IMR-90 (cell line): ENCODE measurements around the gene CCND1. TPM values are rescaled to one million over a fixed set of nuclear protein-coding genes. Genes with fewer than 3 reads are reported as not detected.

Source experiments
- ATAC-seq: fragments of 200-7000 bp; cut with Tn5 transposase; 2 replicates; pipeline ENCODE4 v1.9.1; 2020; ENCODE audit warnings: low read depth, mild to moderate bottlenecking, moderate library complexity
- BruUV-seq: library from RNA; stranded (reverse); fragments of 400-500 nt; replicated peaks from 2 replicates; lab custom pipeline; 2021; lab: Mats Ljungman, UMichigan
- CTCF ChIA-PET: fragments of 300-600 bp; formaldehyde crosslinking; extraction: SDS; loops from one replicate; lab custom pipeline; 2021; ENCODE audit warnings: antibody characterized with exemption; lab: Yijun Ruan, JAX
- POLR2A ChIA-PET: fragments of 300-600 bp; sonication (Branson Sonifier 250); formaldehyde crosslinking; loops from one replicate; lab custom pipeline; 2022; ENCODE audit warnings: antibody characterized with exemption; ENCODE audit not compliant: unreplicated experiment; lab: Charles Lee
- DNase-seq: peaks from one replicate; pipeline ENCODE4 v3.0.0; 2013
- H2AFZ ChIP-seq: replicated peaks from 2 replicates; pipeline ENCODE3; 2013; ENCODE audit warnings: low read length, mild to moderate bottlenecking; ENCODE audit not compliant: poor library complexity
- H2AK5ac ChIP-seq: 2 replicates; pipeline ENCODE4 v1.6.1; 2013; ENCODE audit warnings: low read depth, low read length, inconsistent platforms
- H2AK9ac ChIP-seq: replicated peaks from 2 replicates; pipeline ENCODE3; 2013; ENCODE audit warnings: mild to moderate bottlenecking, low read depth, low read length, moderate library complexity; ENCODE audit not compliant: poor library complexity
- H2BK120ac ChIP-seq: 2 replicates; pipeline ENCODE4 v1.6.1; 2013; ENCODE audit warnings: low read depth, low read length, inconsistent platforms
- H2BK15ac ChIP-seq: 3 replicates; pipeline ENCODE4 v1.6.1; 2013; ENCODE audit warnings: low read depth, low read length, inconsistent platforms
- H2BK20ac ChIP-seq: 2 replicates; pipeline ENCODE4 v1.6.1; 2013; ENCODE audit warnings: low read depth, mild to moderate bottlenecking, inconsistent platforms, low read length, moderate library complexity
- H2BK5ac ChIP-seq: 2 replicates; pipeline ENCODE4 v1.6.1; 2013; ENCODE audit warnings: mild to moderate bottlenecking, low read depth, low read length, inconsistent platforms; ENCODE audit not compliant: poor library complexity, severe bottlenecking
- H3K14ac ChIP-seq: replicated peaks from 2 replicates; pipeline ENCODE4 v1.6.1; 2013; ENCODE audit warnings: low read depth, low read length, inconsistent platforms
- H3K18ac ChIP-seq: 2 replicates; pipeline ENCODE4 v1.6.1; 2013; ENCODE audit warnings: low read depth, low read length, control low read depth
- H3K23ac ChIP-seq: 2 replicates; pipeline ENCODE4 v1.6.1; 2013; ENCODE audit warnings: low read depth, low read length, inconsistent platforms
- H3K27ac ChIP-seq: 2 replicates; pipeline ENCODE4 v1.5.1; 2013; ENCODE audit warnings: mild to moderate bottlenecking, control low read depth, low read length; ENCODE audit not compliant: insufficient read depth
- H3K27me3 ChIP-seq: 2 replicates; pipeline ENCODE4 v1.6.1; 2013; ENCODE audit warnings: low read length; ENCODE audit not compliant: control insufficient read depth, insufficient read depth
- H3K36me3 ChIP-seq: 2 replicates; pipeline ENCODE4 v1.6.1; 2013; ENCODE audit warnings: low read length, mixed read lengths; ENCODE audit not compliant: control insufficient read depth, insufficient read depth
- H3K4ac ChIP-seq: 2 replicates; pipeline ENCODE4 v1.6.1; 2013; ENCODE audit warnings: low read depth, low read length, inconsistent platforms
- H3K4me1 ChIP-seq: 2 replicates; pipeline ENCODE4 v1.6.1; 2013; ENCODE audit warnings: low read length, mixed read lengths; ENCODE audit not compliant: control insufficient read depth, insufficient read depth
- H3K4me2 ChIP-seq: 2 replicates; pipeline ENCODE4 v1.6.1; 2013; ENCODE audit warnings: low read depth, mild to moderate bottlenecking, control low read depth, low read length, moderate library complexity
- H3K4me3 ChIP-seq: 2 replicates; pipeline ENCODE4 v1.5.1; 2013; ENCODE audit warnings: low read depth, mild to moderate bottlenecking, control low read depth, low read length, moderate library complexity; ENCODE audit not compliant: insufficient read depth
- H3K56ac ChIP-seq: 2 replicates; pipeline ENCODE4 v1.6.1; 2013; ENCODE audit warnings: low read length, inconsistent platforms; ENCODE audit not compliant: insufficient read depth; ENCODE audit errors: extremely low read depth
- H3K79me1 ChIP-seq, 2 experiments: 2 replicates each; pipeline ENCODE4 v1.6.1; 2013; ENCODE audit warnings: low read length in 2 of 2, inconsistent platforms in 1 of 2, low read depth in 1 of 2
- H3K9ac ChIP-seq: 2 replicates; pipeline ENCODE4 v1.6.1; 2013; ENCODE audit warnings: low read depth, low read length, control low read depth
- H3K9me1 ChIP-seq: 2 replicates; pipeline ENCODE4 v1.6.1; 2013; ENCODE audit warnings: low read length, inconsistent platforms; ENCODE audit not compliant: insufficient read depth
- H3K9me3 ChIP-seq: 2 replicates; pipeline ENCODE4 v1.6.1; 2013; ENCODE audit warnings: low read length; ENCODE audit not compliant: control insufficient read depth, insufficient read depth
- H4K20me1 ChIP-seq: 2 replicates; pipeline ENCODE4 v1.6.1; 2013; ENCODE audit warnings: low read length, inconsistent platforms; ENCODE audit not compliant: insufficient read depth
- H4K5ac ChIP-seq: 2 replicates; pipeline ENCODE4 v1.6.1; 2013; ENCODE audit warnings: mild to moderate bottlenecking, low read depth, low read length, control low read depth
- H4K8ac ChIP-seq, 2 experiments: 2 replicates each; pipeline ENCODE4 v1.6.1; 2013; ENCODE audit warnings: low read depth in 2 of 2, low read length in 2 of 2, control low read depth in 1 of 2, inconsistent platforms in 1 of 2
- H4K91ac ChIP-seq: 2 replicates; pipeline ENCODE4 v1.6.1; 2013; ENCODE audit warnings: low read depth, low read length, inconsistent platforms; ENCODE audit not compliant: insufficient read depth
- BHLHE40 ChIP-seq: fragments of 150-350 bp; IDR thresholded peaks from 2 replicates; pipeline ENCODE4 v1.6.1; 2016; ENCODE audit warnings: mild to moderate bottlenecking, low read depth, low read length
- CEBPB ChIP-seq: IDR thresholded peaks from 2 replicates; pipeline ENCODE4 v1.6.1; 2012; ENCODE audit warnings: low read depth, low read length, improper control_type of control experiment
- CHD1 ChIP-seq: IDR thresholded peaks from 2 replicates; pipeline ENCODE4 v1.6.1; 2012; ENCODE audit warnings: low read depth, low read length, improper control_type of control experiment
- FOS ChIP-seq: fragments of 150-350 bp; IDR thresholded peaks from 2 replicates; pipeline ENCODE4 v1.6.1; 2016; ENCODE audit warnings: low read depth, low read length
- MAFK ChIP-seq: IDR thresholded peaks from 2 replicates; pipeline ENCODE4 v1.6.1; 2012; ENCODE audit warnings: low read depth, low read length, improper control_type of control experiment
- MAZ ChIP-seq: IDR thresholded peaks from 2 replicates; pipeline ENCODE4 v1.6.1; 2012; ENCODE audit warnings: low read depth, mild to moderate bottlenecking, low read length, improper control_type of control experiment, moderate library complexity, borderline replicate concordance
- MXI1 ChIP-seq: IDR thresholded peaks from 2 replicates; pipeline ENCODE4 v1.6.1; 2012; ENCODE audit warnings: low read depth, mild to moderate bottlenecking, low read length, moderate library complexity, borderline replicate concordance
- NFE2L2 ChIP-seq: fragments of 150-350 bp; IDR thresholded peaks from 2 replicates; pipeline ENCODE4 v1.6.1; 2016; ENCODE audit warnings: low read depth, mild to moderate bottlenecking, low read length
- POLR2A ChIP-seq: IDR thresholded peaks from 2 replicates; pipeline ENCODE4 v1.6.1; 2012; ENCODE audit warnings: mild to moderate bottlenecking, low read depth, low read length
- RAD21 ChIP-seq: IDR thresholded peaks from 2 replicates; pipeline ENCODE4 v1.6.1; 2012; ENCODE audit warnings: low read length, improper control_type of control experiment
- RCOR1 ChIP-seq: IDR thresholded peaks from 2 replicates; pipeline ENCODE4 v1.6.1; 2012; ENCODE audit warnings: mild to moderate bottlenecking, low read length, improper control_type of control experiment; ENCODE audit not compliant: insufficient replicate concordance
- RFX5 ChIP-seq: IDR thresholded peaks from 2 replicates; pipeline ENCODE4 v1.8.0; 2012; ENCODE audit warnings: low read depth, mild to moderate bottlenecking, low read length, moderate library complexity
- SMC3 ChIP-seq: fragments of 150-350 bp; IDR thresholded peaks from 2 replicates; pipeline ENCODE4 v1.6.1; 2016; ENCODE audit warnings: low read depth, mild to moderate bottlenecking, antibody characterized with exemption, low read length, moderate library complexity
- WGBS, 2 experiments: methylation state at CpG; one replicate each; pipeline versions ENCODE4 v1.1.5 to v1.1.7; 2013; ENCODE audit warnings: missing lambda C conversion rate in 2 of 2; ENCODE audit not compliant: insufficient read length in 1 of 2; ENCODE audit errors: extremely low coverage in 2 of 2; 5-methylcytosine and 5-hydroxymethylcytosine counted together
- dilution Hi-C: fragments of 300-500 bp; cut with HindIII; formaldehyde crosslinking; loops from one replicate; pipeline ENCODE4 v1.14.3; 2018; ENCODE audit warnings: low sequenced_read_pairs; ENCODE audit not compliant: unreplicated experiment
- in situ Hi-C: fragments of 300-500 bp; cut with MboI; formaldehyde crosslinking; loops from 3 replicates; pipeline ENCODE4 v1.14.3; 2019; ENCODE audit warnings: low sequenced_read_pairs, inconsistent platforms, mixed read lengths
- intact Hi-C: fragments of 100-400 bp; cut with micrococcal nuclease; formaldehyde crosslinking; loops from 2 replicates; pipeline ENCODE4 v1.10.0; 2022
- polyA plus RNA-seq, 3 experiments: library from polyadenylated mRNA; depleted of rRNA; stranded (reverse); fragments of >200 nt; gene quantifications; 2 replicates each; pipeline ENCODE4 v1.2.3, GENCODE V29; 2012; ENCODE audit warnings: low replicate concordance in 1 of 3
- total RNA-seq: library from RNA; depleted of rRNA; stranded (reverse); fragments of >200 nt; gene quantifications from 2 replicates; pipeline ENCODE4 v1.2.3, GENCODE V29; 2012
- TF ChIP-seq, protein P1 (sequence below): fragments of 150-350 bp; IDR thresholded peaks from 2 replicates; pipeline ENCODE4 v1.6.1; 2017; ENCODE audit warnings: mild to moderate bottlenecking, antibody characterized with exemption, low read length, low read depth
- TF ChIP-seq, protein P2 (sequence below): fragments of 150-350 bp; IDR thresholded peaks from 2 replicates; pipeline ENCODE4 v1.6.1; 2016; ENCODE audit warnings: low read depth, mild to moderate bottlenecking, low read length, moderate library complexity, borderline replicate concordance
- TF ChIP-seq, protein P3 (sequence below): conservative IDR thresholded peaks from 2 replicates; pipeline ENCODE4 v1.5.1; 2012; ENCODE audit warnings: mild to moderate bottlenecking, low read depth, low read length, improper control_type of control experiment

The CCND1 gene
- total and polyA plus RNA-seq, 2 of the 4 experiments (the other 2 are of a cell fraction): 481 to 748 TPM

DNA sequence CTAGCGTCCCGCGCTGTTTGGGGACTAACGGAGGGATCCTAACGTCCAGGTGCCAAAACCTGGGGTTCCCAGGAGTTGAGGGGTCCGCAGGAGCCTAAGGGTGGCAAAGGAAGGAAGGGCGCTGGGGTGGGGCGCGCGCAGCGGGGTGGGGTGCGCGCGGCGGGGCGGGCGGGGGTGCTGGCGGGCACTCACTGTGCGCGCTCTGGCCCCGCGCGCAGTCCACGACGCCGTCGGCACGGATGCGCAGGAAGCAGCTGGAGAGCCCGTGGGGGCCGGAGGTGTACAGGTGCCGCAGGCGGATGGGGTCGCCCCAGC is 62.5 kb downstream of the CCND1 start:
- in situ Hi-C loops (loop anchor here (10.0 kb wide), 1 partner anchor 101 kb away; no protein-coding TSS in a partner anchor), dilution Hi-C loops (no loop called here), intact Hi-C loops (loop anchor here (5.0 kb wide), 1 partner anchor 184 kb away; no protein-coding TSS in a partner anchor)
- H2BK15ac ChIP-seq: no peak overlapping the region
- no peaks in the 10 kb centered on the region for H3K9me3 ChIP-seq
- POLR2A ChIA-PET: no interaction called here
- no peak overlapping the region for H2AK5ac ChIP-seq
- peaks cover 2% of the 10 kb centered on the region for H3K4me1 ChIP-seq
- WGBS, 2 experiments: 2% methylated on average over 9 of the region's 34 CpGs; no CpG with 5 or more reads in 1 of the 2 experiments
- H3K79me1 ChIP-seq: no peaks in the 10 kb centered on the region
- no peak overlapping the region for H3K23ac ChIP-seq
- H4K5ac ChIP-seq: no peak overlapping the region
- H3K36me3 ChIP-seq: no peaks in the 10 kb centered on the region
- no peak overlapping the region for H2BK120ac ChIP-seq
- peak overlapping the region; percentile 5 for H2AFZ ChIP-seq
- no peak for TF ChIP-seq RCOR1
- no peak for TF ChIP-seq FOS
- TF ChIP-seq NFE2L2: no peak
- no peak for TF ChIP-seq POLR2A
- TF ChIP-seq RAD21: no peak
- no peak for TF ChIP-seq BHLHE40
- no peak for TF ChIP-seq MXI1
- TF ChIP-seq RFX5: no peak
- TF ChIP-seq, protein P1, sequence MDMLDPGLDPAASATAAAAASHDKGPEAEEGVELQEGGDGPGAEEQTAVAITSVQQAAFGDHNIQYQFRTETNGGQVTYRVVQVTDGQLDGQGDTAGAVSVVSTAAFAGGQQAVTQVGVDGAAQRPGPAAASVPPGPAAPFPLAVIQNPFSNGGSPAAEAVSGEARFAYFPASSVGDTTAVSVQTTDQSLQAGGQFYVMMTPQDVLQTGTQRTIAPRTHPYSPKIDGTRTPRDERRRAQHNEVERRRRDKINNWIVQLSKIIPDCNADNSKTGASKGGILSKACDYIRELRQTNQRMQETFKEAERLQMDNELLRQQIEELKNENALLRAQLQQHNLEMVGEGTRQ: no peak
- no peak for TF ChIP-seq MAZ
- TF ChIP-seq MAFK: no peak
- no peak for TF ChIP-seq CEBPB
- TF ChIP-seq, protein P2, sequence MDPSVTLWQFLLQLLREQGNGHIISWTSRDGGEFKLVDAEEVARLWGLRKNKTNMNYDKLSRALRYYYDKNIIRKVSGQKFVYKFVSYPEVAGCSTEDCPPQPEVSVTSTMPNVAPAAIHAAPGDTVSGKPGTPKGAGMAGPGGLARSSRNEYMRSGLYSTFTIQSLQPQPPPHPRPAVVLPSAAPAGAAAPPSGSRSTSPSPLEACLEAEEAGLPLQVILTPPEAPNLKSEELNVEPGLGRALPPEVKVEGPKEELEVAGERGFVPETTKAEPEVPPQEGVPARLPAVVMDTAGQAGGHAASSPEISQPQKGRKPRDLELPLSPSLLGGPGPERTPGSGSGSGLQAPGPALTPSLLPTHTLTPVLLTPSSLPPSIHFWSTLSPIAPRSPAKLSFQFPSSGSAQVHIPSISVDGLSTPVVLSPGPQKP: no peak
- TF ChIP-seq CHD1: no peak
- no peak for TF ChIP-seq SMC3
- TF ChIP-seq, protein P3, sequence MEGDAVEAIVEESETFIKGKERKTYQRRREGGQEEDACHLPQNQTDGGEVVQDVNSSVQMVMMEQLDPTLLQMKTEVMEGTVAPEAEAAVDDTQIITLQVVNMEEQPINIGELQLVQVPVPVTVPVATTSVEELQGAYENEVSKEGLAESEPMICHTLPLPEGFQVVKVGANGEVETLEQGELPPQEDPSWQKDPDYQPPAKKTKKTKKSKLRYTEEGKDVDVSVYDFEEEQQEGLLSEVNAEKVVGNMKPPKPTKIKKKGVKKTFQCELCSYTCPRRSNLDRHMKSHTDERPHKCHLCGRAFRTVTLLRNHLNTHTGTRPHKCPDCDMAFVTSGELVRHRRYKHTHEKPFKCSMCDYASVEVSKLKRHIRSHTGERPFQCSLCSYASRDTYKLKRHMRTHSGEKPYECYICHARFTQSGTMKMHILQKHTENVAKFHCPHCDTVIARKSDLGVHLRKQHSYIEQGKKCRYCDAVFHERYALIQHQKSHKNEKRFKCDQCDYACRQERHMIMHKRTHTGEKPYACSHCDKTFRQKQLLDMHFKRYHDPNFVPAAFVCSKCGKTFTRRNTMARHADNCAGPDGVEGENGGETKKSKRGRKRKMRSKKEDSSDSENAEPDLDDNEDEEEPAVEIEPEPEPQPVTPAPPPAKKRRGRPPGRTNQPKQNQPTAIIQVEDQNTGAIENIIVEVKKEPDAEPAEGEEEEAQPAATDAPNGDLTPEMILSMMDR: no peak
- H2AK9ac ChIP-seq: no peak overlapping the region
- DNase-seq: no peak
- H3K4ac ChIP-seq: no peak overlapping the region
- peaks cover 57% of the 10 kb centered on the region for H3K27me3 ChIP-seq
- H3K4me2 ChIP-seq: no peak overlapping the region
- ATAC-seq: no peak
- H3K9me1 ChIP-seq: no peaks in the 10 kb centered on the region
- no peak overlapping the region for H3K14ac ChIP-seq
- no peaks in the 10 kb centered on the region for H4K20me1 ChIP-seq
- CTCF ChIA-PET: interaction anchor here (0.6 kb wide), 1 partner anchor 98 kb away, joined by 3 read pairs; no protein-coding TSS in a partner anchor
- H4K91ac ChIP-seq: no peak overlapping the region
- no peak overlapping the region for H3K9ac ChIP-seq
- no peak overlapping the region for H2BK20ac ChIP-seq
- no peak overlapping the region for H2BK5ac ChIP-seq
- H3K56ac ChIP-seq: no peak overlapping the region
- no peak overlapping the region for H3K4me3 ChIP-seq
- H3K27ac ChIP-seq: no peak overlapping the region
- H3K18ac ChIP-seq: no peak overlapping the region
- no peak overlapping the region for H4K8ac ChIP-seq
- no TSS peak for BruUV-seq
